GM20431 (cell line): ENCODE results near the gene POLR2C.
"Not testable (repeated sequence)": the region's sequence is repeated elsewhere in the genome, so short reads cannot be mapped to it uniquely, and the experiment has no call there.

ENCODE experiments used
- in situ Hi-C: fragments of 300-500 bp; cut with MseI, MboI; formaldehyde crosslinking; loops from one replicate; pipeline ENCODE4 v1.15.0; 2020; ENCODE audit warnings: low sequenced_read_pairs; ENCODE audit not compliant: unreplicated experiment

POLR2C gene

GRCh38 chr16:57462209-57462977 lies at the start of gene POLR2C:
Gene POLR2C (plus strand): TSS chr16:57462679. CDS start chr16:57462725, 46 bp downstream.
- in situ Hi-C loops: no loop called here

- in situ Hi-C loops: loop anchor here (10.0 to 25.0 kb wide), 2 partner anchors 109 to 326 kb away; partner anchors contain the start of gene CPNE2
Measured at GRCh38 chr16:57413301-57413730, 49.2 kb upstream of the POLR2C start.

- in situ Hi-C loops: loop anchor here (10.0 to 25.0 kb wide), 2 partner anchors 109 to 326 kb away; partner anchors contain the start of gene CPNE2
Measured at GRCh38 chr16:57413733-57414132, 48.7 kb upstream of the POLR2C start.

DNA sequence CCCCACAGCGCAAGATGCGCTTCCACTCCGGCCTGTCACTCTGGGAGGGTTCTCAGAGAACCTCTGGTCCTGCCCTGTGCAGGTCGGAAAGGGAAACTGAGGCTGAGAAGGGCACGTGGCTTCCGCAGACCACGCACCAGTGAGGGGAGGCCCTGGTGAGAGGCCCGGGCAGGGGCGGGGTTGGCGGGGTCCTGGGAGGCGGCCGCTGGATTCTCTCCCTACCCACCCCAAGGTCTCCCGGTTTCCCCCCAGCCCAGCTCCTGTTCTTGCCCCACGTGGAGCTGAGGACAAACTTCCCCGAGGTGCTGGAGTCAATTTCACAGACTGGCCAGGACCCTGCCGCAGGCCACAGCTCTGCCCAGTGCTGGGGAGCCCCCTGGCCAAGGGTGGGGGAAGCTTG lies 46.4 kb upstream of the POLR2C start:
- in situ Hi-C loops: loop anchor here (10.0 to 25.0 kb wide), 2 partner anchors 111 to 329 kb away; partner anchors contain the start of gene CPNE2

DNA sequence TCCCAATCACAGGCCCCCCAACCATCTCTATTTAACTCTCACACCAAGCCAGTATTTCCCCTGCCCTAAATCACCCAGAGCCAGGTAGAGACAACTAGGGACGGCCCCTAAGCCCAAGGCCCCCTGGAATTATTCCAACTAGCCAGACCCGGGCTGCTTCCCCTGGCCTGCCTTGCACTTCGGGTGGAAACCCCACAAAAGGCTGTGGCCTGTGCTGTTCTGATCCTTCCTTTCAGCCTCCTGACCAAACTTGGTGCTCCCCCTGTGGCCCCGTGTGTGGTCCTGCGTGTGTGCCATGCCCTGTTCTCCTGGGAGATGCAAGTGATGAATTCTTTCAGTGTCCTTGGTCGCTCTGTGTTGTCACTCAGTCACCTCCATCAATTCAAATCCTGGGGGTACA lies 43.0 kb upstream of the POLR2C start:
- in situ Hi-C loops: loop anchor here (10.0 to 25.0 kb wide), 2 partner anchors 115 to 332 kb away; partner anchors contain the start of gene CPNE2

DNA sequence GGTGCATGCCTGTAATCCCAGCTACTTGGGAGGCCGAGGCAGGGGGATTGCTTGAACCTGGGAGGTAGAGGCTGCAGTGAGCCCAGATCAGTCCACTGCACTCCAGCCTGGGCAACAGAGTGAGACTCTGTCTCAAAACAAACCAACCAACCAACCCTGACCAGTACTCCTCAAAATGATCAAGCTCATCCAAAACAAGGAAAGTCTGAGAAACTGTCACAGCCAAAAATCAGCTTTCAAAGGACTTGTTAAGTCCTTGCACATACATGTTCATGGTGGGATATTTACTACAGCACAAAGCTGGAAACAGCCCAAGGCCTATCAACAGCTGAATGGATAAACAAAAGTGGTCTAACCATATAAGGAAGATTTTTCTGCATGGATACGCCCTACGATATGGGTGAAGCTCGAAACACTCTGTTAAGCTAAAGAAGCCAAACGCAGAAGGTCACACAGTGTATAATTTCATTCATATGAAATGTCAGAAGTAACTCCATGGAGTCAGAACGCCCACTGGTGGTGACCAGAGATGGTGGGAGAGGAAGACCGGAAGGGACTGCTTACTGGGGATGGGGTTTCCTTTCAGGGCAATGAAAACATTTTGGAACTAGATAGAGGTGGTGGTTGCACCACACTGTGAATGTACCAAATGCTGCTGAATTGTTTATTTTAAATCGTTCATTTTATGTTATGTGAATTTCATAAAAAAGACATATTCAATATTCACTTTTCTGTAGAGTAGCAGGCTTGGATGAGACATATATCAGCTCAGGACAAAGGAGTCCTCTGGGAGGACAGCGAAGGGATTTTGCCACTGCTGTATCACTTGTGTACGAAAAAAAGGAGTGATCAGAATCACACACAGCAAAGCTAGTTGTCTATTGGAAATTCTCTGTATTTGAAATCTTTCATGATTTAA lies 40.2 kb upstream of the POLR2C start:
- in situ Hi-C loops: loop anchor here (25.0 kb wide), 1 partner anchor 335 kb away; the partner anchor contains the start of gene CPNE2

GRCh38 chr16:57423152-57423551 lies 39.3 kb upstream of the POLR2C start:
- in situ Hi-C loops: loop anchor here (25.0 kb wide), 1 partner anchor 336 kb away; the partner anchor contains the start of gene CPNE2

GRCh38 chr16:57424583-57424982 lies 37.9 kb upstream of the POLR2C start:
- in situ Hi-C loops: loop anchor here (25.0 kb wide), 1 partner anchor 337 kb away; the partner anchor contains the start of gene CPNE2

- in situ Hi-C loops: no loop called here
Measured at GRCh38 chr16:57426356-57426755, 36.1 kb upstream of the POLR2C start.

DNA sequence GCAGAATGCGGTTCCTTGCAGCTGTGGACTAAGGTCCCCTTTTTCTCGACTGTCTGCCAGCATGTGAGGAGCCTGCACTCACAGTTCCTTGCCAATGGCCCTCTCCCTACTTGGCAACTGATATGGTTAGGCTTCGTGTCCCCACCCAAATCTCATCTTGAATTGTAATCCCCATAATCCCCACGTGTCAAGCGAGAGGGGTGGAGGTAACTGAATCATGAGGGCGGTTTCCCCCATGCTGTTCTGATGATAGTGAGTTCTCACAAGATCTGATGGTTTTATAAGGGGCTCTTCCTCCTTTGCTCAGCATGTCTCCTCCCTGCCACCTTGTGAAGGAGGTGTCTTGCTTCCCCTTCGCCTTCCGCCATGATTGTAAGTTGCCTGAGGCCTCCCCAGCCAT lies 35.2 kb upstream of the POLR2C start:
- in situ Hi-C loops: no loop called here

GRCh38 chr16:57427824-57428223 lies 34.7 kb upstream of the POLR2C start:
- in situ Hi-C loops: no loop called here

DNA sequence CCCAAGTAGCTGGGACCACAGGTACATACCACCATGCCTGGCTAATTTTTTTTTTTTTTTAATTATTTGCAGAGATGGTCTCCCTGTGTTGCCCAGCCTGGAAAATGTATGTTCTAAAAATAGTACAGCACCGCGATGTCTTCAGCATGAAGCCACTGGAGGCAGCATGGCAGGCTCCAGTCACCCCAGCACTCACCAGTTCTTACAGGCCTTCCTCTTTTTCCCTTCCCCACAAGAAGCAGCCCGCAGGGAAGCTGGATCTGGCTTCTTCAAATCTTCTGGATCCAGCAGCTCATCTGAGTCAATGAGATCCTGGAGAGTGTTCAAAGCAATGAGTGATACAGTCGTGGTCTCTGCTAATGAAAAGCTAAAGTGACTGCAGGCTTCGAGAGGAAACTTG lies 31.5 kb upstream of the POLR2C start:
- in situ Hi-C loops: no loop called here

- in situ Hi-C loops: no loop called here
Measured at GRCh38 chr16:57432505-57432904, 30.0 kb upstream of the POLR2C start.

DNA sequence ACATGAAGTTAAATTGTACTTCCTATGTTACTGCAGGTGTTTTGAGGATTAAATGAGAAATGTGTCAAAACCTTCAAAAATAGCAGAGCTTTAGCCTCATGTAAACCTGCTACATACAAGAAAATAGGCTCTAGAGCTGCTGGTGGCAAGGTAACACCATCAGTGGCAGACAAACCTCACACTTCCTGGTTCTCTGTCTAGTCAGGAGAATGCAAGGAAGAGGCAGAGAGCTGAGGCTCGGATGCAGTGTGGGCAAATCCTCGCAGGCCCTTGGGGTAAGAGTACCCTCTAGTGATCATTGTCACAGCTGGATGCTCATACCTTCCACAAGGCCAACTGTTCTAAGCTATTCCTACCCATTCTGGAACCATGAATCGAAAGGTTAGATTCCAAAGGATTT lies 29.5 kb upstream of the POLR2C start:
- in situ Hi-C loops: no loop called here

DNA sequence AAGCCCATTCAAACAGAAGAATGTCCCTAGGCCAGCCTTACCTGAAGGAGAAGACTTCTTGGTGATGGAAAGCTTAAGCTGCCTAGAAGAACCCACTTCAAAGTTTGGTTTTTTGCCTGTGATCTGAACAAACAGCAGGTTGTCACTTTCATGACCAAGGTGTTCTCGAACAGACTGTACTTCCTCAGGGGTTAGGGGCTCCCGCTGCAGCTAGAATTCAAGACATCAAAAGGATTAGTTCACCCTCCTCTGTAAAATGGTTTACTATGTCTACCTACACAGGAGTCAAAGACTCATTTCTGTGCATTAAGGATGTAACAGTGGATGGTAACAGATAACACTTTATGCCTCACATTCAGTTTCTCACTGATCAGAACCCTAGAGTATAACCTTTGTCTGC lies 28.5 kb upstream of the POLR2C start:
- in situ Hi-C loops: no loop called here

DNA sequence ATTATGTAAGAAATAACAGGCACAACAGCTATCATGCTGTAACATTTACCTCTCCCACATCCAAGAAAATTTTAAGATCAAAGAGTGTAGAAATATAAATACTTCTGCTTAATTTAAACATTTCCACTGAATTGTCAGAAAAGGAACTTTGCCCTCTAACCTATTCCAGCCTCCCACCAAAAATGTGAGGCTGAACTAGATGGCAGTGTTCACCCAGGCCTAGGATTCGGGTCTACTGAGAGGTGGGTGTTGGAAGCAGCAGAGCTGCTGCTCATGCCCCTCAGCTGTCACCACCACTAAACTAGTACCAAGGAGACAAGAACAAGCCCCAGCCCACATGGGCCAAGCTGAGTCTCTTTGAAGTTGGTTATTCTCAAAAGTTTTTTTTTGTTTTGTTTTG lies 26.6 kb upstream of the POLR2C start:
- in situ Hi-C loops: no loop called here

DNA sequence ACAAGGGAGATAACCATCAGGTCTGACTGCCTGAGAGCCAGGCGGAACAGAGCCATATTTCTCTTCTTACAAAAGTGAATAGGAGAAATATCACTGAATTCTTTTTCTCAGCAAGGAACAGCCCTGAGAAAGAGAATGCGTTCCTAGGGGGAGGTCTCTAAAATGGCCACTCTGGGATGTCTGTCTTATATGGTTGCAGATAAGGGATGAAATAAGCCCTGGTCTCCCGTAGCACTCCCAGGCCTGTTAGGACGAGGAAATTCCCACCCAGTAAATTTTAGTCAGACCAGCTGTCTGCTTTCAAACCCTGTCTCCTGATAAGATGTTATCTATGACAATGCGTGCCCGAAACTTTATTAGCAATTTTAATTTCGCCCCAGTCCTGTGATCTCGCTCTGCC lies 22.5 kb upstream of the POLR2C start:
- in situ Hi-C loops: not testable (repeated sequence)

DNA sequence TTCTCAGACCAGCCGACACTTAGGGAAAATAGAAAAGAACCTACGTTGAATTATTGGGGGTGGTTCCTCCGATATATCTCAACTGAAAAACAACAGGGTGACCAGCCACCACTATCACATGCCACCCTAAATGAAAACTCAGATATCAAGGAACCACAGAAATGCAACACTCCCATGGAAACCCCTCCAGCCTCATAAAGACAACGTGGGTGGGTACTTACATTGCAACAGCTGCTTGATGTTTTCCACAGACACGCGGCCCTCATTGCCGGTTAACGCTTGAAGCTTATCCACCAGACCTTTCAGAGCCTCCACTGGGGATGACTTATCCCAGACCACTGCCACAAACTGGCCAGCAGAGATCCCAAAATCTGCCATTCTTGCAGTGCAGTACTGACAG lies 21.9 kb upstream of the POLR2C start:
- in situ Hi-C loops: not testable (repeated sequence)

- in situ Hi-C loops: no loop called here
Measured at GRCh38 chr16:57444711-57445110, 17.8 kb upstream of the POLR2C start.

DNA sequence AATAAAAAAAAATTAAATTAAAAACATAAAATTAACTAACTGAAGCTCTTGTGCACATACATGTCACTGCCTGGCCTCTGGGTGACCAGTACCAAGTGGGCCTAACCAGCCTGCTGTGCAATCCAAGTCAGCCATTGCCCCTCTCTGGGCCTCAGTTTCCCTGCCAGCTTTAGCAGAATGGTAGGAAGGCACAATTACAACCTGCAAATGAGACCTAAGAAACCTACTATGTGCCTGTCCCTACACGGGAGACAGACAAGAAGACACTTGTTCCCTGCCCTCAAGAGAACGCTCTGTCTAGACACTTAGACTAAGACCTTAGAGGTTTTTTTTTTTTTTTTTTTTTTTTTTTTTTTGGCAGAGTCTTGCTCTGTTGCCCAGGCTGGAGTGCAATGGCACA lies 17.0 kb upstream of the POLR2C start:
- in situ Hi-C loops: no loop called here
